H1 (cell line): ENCODE measurements around the gene NLN. TPM values are rescaled to one million over a fixed set of nuclear protein-coding genes. Genes with fewer than 3 reads are reported as not detected.

Source experiments
- FOSL1 ChIP-seq: IDR thresholded peaks from 2 replicates; pipeline ENCODE4 v1.6.1; 2011; ENCODE audit warnings: mild to moderate bottlenecking, low read depth, low read length, moderate library complexity; ENCODE audit not compliant: insufficient read depth
- POLR2A ChIP-seq, 2 experiments: IDR thresholded peaks; 1 replicate in 1 of 2; 2 replicates in 1 of 2; pipeline ENCODE4 v1.6.1; 2011; ENCODE audit warnings: low read depth in 2 of 2, low read length in 2 of 2, mild to moderate bottlenecking in 2 of 2; ENCODE audit errors: control extremely low read depth in 1 of 2
- SAP30 ChIP-seq: fragments of 300-600 bp; sonication (generic); IDR thresholded peaks from 2 replicates; pipeline ENCODE4 v1.7.1; 2012; ENCODE audit warnings: low read length, moderate library complexity, mild to moderate bottlenecking, inconsistent platforms; ENCODE audit not compliant: insufficient read depth, insufficient replicate concordance
- SIN3A ChIP-seq, 2 experiments: IDR thresholded peaks in 1 of 2; conservative IDR thresholded peaks in 1 of 2; 2 replicates each; pipeline ENCODE4 v1.6.1; 2011 to 2012; ENCODE audit warnings: low read length in 2 of 2, improper control_type of control experiment in 1 of 2, low read depth in 1 of 2, mild to moderate bottlenecking in 1 of 2
- SP2 ChIP-seq: IDR thresholded peaks from 2 replicates; pipeline ENCODE4 v1.6.1; 2012; ENCODE audit warnings: mild to moderate bottlenecking, low read length, inconsistent platforms
- TAF1 ChIP-seq: IDR thresholded peaks from 2 replicates; pipeline ENCODE4 v1.6.1; 2011; ENCODE audit warnings: mild to moderate bottlenecking, low read depth, low read length
- polyA plus RNA-seq, 7 experiments: library from polyadenylated mRNA; depleted of rRNA in 3 of 7; stranded (reverse) in 5 of 7; unstranded in 2 of 7; fragments of >200 nt in 5 of 7; fragments of 200-250 nt in 2 of 7; gene quantifications; 1 replicate in 5 of 7; 2 replicates in 1 of 7; 4 replicates in 1 of 7; pipeline versions ENCODE4 v1.2.1 to v1.2.3, GENCODE V29; 2011 to 2013; ENCODE audit warnings: missing spikeins in 2 of 7, mixed read lengths in 2 of 7
- total RNA-seq: library from RNA; stranded (reverse); fragmentation: NEBNext Ultra II Directional; extraction: Animal tissue kit (Norgen Biotek cat#: 25700); gene quantifications from 2 replicates; pipeline ENCODE4 v1.2.1, GENCODE V29; 2021
- TF ChIP-seq, protein P1 (sequence below): IDR thresholded peaks from 2 replicates; pipeline ENCODE4 v1.6.1; 2012; ENCODE audit warnings: inconsistent platforms
- TF ChIP-seq, protein P2 (sequence below): fragments of 300-600 bp; sonication (generic); IDR thresholded peaks from 2 replicates; pipeline ENCODE4 v1.7.1; 2012; ENCODE audit warnings: low read length, moderate library complexity, mild to moderate bottlenecking, inconsistent platforms; ENCODE audit not compliant: insufficient replicate concordance

Gene NLN
- total and polyA plus RNA-seq, 2 of the 8 experiments (the other 6 are each of a cell fraction or from before 2014, with no cell fraction given) = 46.7 to 192 TPM

DNA sequence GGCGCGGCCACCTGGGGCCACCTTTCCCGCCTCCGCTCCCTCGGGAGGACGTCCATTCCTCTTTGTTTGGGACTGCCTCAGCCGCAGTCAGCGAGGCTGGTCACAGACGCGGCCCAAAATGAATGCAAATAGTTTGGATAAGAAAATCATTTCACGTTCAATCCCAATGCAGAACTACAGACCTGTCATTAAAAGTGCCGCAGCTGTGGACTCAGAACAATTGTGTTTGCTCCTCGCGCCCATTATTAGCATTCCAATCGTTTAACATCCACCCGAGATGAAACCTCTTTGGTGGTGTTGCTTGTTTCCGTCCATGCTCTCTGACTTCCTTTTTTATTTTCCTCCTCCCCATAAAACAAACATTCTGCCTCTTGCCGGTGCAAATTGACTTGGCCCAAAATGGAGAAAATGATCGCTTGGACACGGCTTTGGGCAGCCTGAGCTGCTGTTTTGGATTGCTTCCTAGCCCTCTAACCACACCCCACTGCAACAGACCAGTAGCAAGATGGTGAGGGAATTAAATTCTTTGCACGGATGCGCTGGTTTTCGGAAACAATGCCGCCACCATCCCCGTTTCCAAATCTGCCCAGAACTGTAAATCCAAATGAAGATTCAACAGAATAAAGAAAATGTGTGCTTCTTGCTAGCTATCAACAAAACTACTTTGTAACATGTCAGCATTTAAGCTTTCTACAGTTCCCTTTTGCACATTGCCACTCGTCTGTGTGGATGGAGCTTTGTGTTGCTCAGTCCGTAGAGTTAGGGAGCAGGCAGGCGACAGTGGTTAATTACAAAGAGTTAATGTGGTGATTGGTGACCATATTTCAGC, 784 bp downstream of the NLN start (continued):
- peak; percentile 47 to 64 for TF ChIP-seq POLR2A (IDR thresholded peaks at IDR 0.05; ENCODE audit: control extremely low read depth in 1 of 2, low read depth in 2 of 2, low read length in 2 of 2)
- TF ChIP-seq, protein P1, sequence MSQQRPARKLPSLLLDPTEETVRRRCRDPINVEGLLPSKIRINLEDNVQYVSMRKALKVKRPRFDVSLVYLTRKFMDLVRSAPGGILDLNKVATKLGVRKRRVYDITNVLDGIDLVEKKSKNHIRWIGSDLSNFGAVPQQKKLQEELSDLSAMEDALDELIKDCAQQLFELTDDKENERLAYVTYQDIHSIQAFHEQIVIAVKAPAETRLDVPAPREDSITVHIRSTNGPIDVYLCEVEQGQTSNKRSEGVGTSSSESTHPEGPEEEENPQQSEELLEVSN = 0 out of 2 replicates have a peak, but pooled peaks have one; percentile 29
- TF ChIP-seq SIN3A (conservative IDR thresholded peaks at IDR 0.05 in 1 of 2, IDR thresholded peaks at IDR 0.05 in 1 of 2; ENCODE audit: low read depth in 1 of 2, low read length in 2 of 2) = 0 out of 4 replicates have a peak, but pooled peaks have one; percentile 19 to 60
- peak; percentile 67 for TF ChIP-seq SAP30
- TF ChIP-seq, protein P2, sequence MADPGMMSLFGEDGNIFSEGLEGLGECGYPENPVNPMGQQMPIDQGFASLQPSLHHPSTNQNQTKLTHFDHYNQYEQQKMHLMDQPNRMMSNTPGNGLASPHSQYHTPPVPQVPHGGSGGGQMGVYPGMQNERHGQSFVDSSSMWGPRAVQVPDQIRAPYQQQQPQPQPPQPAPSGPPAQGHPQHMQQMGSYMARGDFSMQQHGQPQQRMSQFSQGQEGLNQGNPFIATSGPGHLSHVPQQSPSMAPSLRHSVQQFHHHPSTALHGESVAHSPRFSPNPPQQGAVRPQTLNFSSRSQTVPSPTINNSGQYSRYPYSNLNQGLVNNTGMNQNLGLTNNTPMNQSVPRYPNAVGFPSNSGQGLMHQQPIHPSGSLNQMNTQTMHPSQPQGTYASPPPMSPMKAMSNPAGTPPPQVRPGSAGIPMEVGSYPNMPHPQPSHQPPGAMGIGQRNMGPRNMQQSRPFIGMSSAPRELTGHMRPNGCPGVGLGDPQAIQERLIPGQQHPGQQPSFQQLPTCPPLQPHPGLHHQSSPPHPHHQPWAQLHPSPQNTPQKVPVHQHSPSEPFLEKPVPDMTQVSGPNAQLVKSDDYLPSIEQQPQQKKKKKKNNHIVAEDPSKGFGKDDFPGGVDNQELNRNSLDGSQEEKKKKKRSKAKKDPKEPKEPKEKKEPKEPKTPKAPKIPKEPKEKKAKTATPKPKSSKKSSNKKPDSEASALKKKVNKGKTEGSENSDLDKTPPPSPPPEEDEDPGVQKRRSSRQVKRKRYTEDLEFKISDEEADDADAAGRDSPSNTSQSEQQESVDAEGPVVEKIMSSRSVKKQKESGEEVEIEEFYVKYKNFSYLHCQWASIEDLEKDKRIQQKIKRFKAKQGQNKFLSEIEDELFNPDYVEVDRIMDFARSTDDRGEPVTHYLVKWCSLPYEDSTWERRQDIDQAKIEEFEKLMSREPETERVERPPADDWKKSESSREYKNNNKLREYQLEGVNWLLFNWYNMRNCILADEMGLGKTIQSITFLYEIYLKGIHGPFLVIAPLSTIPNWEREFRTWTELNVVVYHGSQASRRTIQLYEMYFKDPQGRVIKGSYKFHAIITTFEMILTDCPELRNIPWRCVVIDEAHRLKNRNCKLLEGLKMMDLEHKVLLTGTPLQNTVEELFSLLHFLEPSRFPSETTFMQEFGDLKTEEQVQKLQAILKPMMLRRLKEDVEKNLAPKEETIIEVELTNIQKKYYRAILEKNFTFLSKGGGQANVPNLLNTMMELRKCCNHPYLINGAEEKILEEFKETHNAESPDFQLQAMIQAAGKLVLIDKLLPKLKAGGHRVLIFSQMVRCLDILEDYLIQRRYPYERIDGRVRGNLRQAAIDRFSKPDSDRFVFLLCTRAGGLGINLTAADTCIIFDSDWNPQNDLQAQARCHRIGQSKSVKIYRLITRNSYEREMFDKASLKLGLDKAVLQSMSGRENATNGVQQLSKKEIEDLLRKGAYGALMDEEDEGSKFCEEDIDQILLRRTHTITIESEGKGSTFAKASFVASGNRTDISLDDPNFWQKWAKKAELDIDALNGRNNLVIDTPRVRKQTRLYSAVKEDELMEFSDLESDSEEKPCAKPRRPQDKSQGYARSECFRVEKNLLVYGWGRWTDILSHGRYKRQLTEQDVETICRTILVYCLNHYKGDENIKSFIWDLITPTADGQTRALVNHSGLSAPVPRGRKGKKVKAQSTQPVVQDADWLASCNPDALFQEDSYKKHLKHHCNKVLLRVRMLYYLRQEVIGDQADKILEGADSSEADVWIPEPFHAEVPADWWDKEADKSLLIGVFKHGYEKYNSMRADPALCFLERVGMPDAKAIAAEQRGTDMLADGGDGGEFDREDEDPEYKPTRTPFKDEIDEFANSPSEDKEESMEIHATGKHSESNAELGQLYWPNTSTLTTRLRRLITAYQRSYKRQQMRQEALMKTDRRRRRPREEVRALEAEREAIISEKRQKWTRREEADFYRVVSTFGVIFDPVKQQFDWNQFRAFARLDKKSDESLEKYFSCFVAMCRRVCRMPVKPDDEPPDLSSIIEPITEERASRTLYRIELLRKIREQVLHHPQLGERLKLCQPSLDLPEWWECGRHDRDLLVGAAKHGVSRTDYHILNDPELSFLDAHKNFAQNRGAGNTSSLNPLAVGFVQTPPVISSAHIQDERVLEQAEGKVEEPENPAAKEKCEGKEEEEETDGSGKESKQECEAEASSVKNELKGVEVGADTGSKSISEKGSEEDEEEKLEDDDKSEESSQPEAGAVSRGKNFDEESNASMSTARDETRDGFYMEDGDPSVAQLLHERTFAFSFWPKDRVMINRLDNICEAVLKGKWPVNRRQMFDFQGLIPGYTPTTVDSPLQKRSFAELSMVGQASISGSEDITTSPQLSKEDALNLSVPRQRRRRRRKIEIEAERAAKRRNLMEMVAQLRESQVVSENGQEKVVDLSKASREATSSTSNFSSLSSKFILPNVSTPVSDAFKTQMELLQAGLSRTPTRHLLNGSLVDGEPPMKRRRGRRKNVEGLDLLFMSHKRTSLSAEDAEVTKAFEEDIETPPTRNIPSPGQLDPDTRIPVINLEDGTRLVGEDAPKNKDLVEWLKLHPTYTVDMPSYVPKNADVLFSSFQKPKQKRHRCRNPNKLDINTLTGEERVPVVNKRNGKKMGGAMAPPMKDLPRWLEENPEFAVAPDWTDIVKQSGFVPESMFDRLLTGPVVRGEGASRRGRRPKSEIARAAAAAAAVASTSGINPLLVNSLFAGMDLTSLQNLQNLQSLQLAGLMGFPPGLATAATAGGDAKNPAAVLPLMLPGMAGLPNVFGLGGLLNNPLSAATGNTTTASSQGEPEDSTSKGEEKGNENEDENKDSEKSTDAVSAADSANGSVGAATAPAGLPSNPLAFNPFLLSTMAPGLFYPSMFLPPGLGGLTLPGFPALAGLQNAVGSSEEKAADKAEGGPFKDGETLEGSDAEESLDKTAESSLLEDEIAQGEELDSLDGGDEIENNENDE = no peak
- no peak for TF ChIP-seq FOSL1
- TF ChIP-seq SP2 = no peak
- peak; percentile 68; the same call in 1 of the 2 replicates for TF ChIP-seq TAF1
